Fibroblast of lung (primary cell): ENCODE measurements around the gene SLC22A5. TPM values are rescaled to one million over a fixed set of nuclear protein-coding genes. Genes with fewer than 3 reads are reported as not detected.

Experiments
- DNase-seq, 2 donors: peaks; one replicate each; pipeline versions ENCODE4 v3.0.0 to v3.0.0-alpha.2; 2010; ENCODE audit warnings: low read depth in 2 of 2
- H2AFZ ChIP-seq: 2 replicates; pipeline ENCODE4 v1.5.1; 2012; ENCODE audit warnings: low read length, control low read depth, inconsistent platforms
- H3K27ac ChIP-seq: 2 replicates; pipeline ENCODE4 v1.5.1; 2011; ENCODE audit warnings: low read length, control low read depth; ENCODE audit not compliant: insufficient read depth
- H3K27me3 ChIP-seq: 2 replicates; pipeline ENCODE4 v1.5.1; 2011; ENCODE audit warnings: mild to moderate bottlenecking, low read length; ENCODE audit not compliant: control insufficient read depth, insufficient read depth
- H3K36me3 ChIP-seq: 2 replicates; pipeline ENCODE4 v1.5.1; 2011; ENCODE audit warnings: low read length; ENCODE audit not compliant: control insufficient read depth, insufficient read depth
- H3K4me1 ChIP-seq: 2 replicates; pipeline ENCODE4 v1.5.1; 2011; ENCODE audit warnings: low read length; ENCODE audit not compliant: control insufficient read depth, insufficient read depth; ENCODE audit errors: extremely low read depth
- H3K4me2 ChIP-seq: 2 replicates; pipeline ENCODE4 v1.5.1; 2011; ENCODE audit warnings: low read length, control low read depth; ENCODE audit not compliant: insufficient read depth; ENCODE audit errors: extremely low read depth
- H3K4me3 ChIP-seq, 4 experiments: fragments of 200-600 bp in 1 of 4; sonication (generic) in 1 of 4; replicated peaks in 1 of 4; 2 replicates each; pipeline ENCODE4 v1.5.1; 2011 to 2016; ENCODE audit warnings: low read length in 4 of 4, low read depth in 3 of 4, mild to moderate bottlenecking in 3 of 4, control low read depth in 2 of 4, inconsistent platforms in 1 of 4, mixed read lengths in 1 of 4; ENCODE audit not compliant: insufficient read depth in 1 of 4; ENCODE audit errors: control extremely low read depth in 1 of 4
- H3K79me2 ChIP-seq: 2 replicates; pipeline ENCODE4 v1.5.1; 2012; ENCODE audit warnings: mild to moderate bottlenecking, low read length, inconsistent platforms; ENCODE audit not compliant: control insufficient read depth, insufficient read depth
- H3K9ac ChIP-seq: 2 replicates; pipeline ENCODE4 v1.5.1; 2011; ENCODE audit warnings: mild to moderate bottlenecking, low read length, control low read depth; ENCODE audit not compliant: insufficient read depth
- H3K9me3 ChIP-seq: 2 replicates; pipeline ENCODE4 v1.5.1; 2012; ENCODE audit warnings: low read depth, low read length; ENCODE audit not compliant: control insufficient read depth, insufficient read depth
- H4K20me1 ChIP-seq: 2 replicates; pipeline ENCODE4 v1.5.1; 2011; ENCODE audit warnings: low read length; ENCODE audit not compliant: control insufficient read depth, insufficient read depth; ENCODE audit errors: extremely low read depth
- EZH2 ChIP-seq: IDR thresholded peaks from 2 replicates; pipeline ENCODE4 v1.5.1; 2012; ENCODE audit warnings: low read length, control low read depth, mild to moderate bottlenecking; ENCODE audit errors: missing control alignments
- polyA plus RNA-seq, 2 donors: library from polyadenylated mRNA; depleted of rRNA in 1 of 2; stranded (reverse) in 1 of 2; unstranded in 1 of 2; fragments of >200 nt; gene quantifications; 2 replicates each; pipeline ENCODE4 v1.2.1, GENCODE V29; 2011 to 2012; ENCODE audit warnings: missing spikeins in 1 of 2
- total RNA-seq: library from RNA; depleted of rRNA; stranded (reverse); fragments of >200 nt; gene quantifications from 2 replicates; pipeline ENCODE4 v1.2.1, GENCODE V29; 2014
- TF ChIP-seq, protein P1 (sequence below), 2 donors: IDR thresholded peaks in 1 of 2; conservative IDR thresholded peaks in 1 of 2; 1 replicate in 1 of 2; 2 replicates in 1 of 2; pipeline ENCODE4 v1.5.1; 2011 to 2012; ENCODE audit warnings: low read length in 2 of 2, control low read depth in 1 of 2, inconsistent platforms in 1 of 2, low read depth in 1 of 2, mild to moderate bottlenecking in 1 of 2

The SLC22A5 gene
- total and polyA plus RNA-seq, 2 donors (not counting 1 experiment from before 2014, with no cell fraction given): 3.4 to 8.8 TPM

DNA sequence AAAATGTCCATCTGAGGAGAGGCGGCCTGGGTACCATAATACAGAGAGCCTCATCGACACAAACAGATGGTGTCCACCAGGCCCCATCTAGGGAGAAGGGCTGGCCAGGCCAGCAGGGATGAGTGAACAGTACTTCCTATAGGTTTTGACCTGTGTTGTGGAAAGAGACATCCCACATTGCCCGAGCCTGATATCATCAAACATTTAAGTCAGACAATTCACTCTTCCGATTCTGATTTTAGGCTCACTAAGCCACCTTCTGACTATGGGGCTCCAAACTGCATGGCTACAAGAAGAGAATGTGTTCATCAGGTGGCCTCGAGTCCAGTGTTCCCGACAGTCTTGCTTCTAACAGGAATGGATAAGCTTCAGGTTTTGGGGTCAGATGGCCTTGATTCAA, 38.9 kb downstream of the SLC22A5 start:
- Histone ChIP-seq H2AFZ (no peak overlapping the region), H3K79me2 (peaks cover 21% of the 10 kb centered on the region), H3K27me3 (no peaks in the 10 kb centered on the region), H3K4me2 (no peak overlapping the region), H3K4me1 (peaks cover 10% of the 10 kb centered on the region), H4K20me1 (no peaks in the 10 kb centered on the region), H3K4me3 (no peak overlapping the region), H3K27ac (no peak overlapping the region), H3K9me3 (no peaks in the 10 kb centered on the region), H3K9ac (no peak overlapping the region), H3K36me3 (no peaks in the 10 kb centered on the region)
- TF ChIP-seq EZH2: no peak
- TF ChIP-seq, protein P1, sequence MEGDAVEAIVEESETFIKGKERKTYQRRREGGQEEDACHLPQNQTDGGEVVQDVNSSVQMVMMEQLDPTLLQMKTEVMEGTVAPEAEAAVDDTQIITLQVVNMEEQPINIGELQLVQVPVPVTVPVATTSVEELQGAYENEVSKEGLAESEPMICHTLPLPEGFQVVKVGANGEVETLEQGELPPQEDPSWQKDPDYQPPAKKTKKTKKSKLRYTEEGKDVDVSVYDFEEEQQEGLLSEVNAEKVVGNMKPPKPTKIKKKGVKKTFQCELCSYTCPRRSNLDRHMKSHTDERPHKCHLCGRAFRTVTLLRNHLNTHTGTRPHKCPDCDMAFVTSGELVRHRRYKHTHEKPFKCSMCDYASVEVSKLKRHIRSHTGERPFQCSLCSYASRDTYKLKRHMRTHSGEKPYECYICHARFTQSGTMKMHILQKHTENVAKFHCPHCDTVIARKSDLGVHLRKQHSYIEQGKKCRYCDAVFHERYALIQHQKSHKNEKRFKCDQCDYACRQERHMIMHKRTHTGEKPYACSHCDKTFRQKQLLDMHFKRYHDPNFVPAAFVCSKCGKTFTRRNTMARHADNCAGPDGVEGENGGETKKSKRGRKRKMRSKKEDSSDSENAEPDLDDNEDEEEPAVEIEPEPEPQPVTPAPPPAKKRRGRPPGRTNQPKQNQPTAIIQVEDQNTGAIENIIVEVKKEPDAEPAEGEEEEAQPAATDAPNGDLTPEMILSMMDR (conservative IDR thresholded peaks at IDR 0.05 in 1 of 2, IDR thresholded peaks at IDR 0.05 in 1 of 2; ENCODE audit: low read depth in 1 of 2, low read length in 2 of 2): no peak
- no peak for DNase-seq

DNA sequence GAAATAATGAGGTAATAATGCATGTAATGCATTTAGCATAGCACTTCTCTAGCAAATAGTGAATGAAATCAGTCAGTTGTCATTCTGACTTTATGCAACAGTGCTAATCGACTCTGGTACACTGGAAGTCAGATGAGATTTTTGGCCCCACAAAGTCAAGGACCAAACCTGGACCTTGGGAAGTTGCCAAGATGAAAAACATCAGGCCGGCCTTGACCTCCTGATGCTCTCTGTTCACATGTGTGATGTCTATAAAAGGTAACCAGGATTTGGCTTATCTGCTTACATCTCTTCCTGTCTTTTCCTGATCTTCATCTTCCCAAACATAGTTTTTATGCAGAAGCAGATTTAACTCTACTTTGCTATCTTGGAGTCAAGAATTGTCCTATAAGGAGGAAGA, 39.5 kb downstream of the SLC22A5 start:
- no peak overlapping the region for H3K27ac ChIP-seq
- no peaks in the 10 kb centered on the region for H3K9me3 ChIP-seq
- no peak overlapping the region for H3K9ac ChIP-seq
- H3K36me3 ChIP-seq: no peaks in the 10 kb centered on the region
- no peak overlapping the region for H3K4me2 ChIP-seq
- H3K4me1 ChIP-seq: peaks cover 13% of the 10 kb centered on the region
- DNase-seq: no peak
- no peak overlapping the region for H3K4me3 ChIP-seq
- H3K79me2 ChIP-seq: peaks cover 25% of the 10 kb centered on the region
- no peak overlapping the region for H2AFZ ChIP-seq
- no peaks in the 10 kb centered on the region for H4K20me1 ChIP-seq
- TF ChIP-seq, protein P1 (conservative IDR thresholded peaks at IDR 0.05 in 1 of 2, IDR thresholded peaks at IDR 0.05 in 1 of 2; ENCODE audit: low read depth in 1 of 2, low read length in 2 of 2): no peak
- TF ChIP-seq EZH2: no peak
- H3K27me3 ChIP-seq: no peaks in the 10 kb centered on the region

DNA sequence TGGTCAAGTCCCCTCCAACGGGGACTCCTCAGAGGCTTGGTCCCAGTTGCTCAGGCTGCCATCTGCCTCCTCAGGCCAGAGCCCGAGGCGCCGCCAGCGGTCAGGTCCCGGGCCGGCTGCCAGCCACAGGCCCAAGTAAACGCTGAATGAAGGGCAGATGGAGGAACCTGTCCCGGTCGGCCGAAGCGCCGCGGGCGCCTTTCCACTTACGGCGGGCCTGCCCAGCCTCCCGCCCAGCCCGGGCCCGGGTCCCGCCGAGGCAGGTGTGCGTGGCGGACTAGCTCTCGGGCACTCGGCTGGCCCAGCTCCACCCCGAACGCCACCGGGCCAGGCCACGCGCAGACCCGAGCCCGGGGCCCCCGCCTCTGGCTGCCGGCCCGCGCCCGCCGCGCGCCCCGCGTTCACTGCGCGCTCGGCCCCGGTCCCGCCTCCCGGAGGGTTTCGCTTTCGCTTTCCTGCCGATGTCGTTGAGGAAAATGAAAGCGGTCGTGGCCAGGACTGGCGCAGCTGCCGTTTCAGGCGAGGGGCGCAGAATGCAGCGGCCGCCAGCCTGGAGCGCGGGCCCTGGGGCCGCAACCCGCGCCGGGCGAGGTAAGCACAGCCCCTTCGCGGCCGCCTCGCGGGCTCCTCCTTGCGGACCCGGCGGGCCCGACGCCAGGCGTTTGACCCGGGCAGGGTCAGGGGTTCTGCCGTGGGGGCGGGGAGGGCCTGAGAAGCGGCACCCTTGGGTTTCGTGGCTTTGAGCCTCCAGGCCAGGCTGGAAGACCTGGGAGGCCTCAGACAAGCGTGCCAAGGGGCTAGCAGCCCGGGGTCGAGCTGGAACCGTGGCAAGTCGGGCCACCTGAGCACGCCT, 41.2 kb downstream of the SLC22A5 start:
- peak overlapping the region; percentile 99 for H3K4me2 ChIP-seq
- H3K4me3 ChIP-seq: peak overlapping the region; percentile 67 to 88 (median 72)
- peaks cover 20% of the 10 kb centered on the region for H3K4me1 ChIP-seq
- H3K79me2 ChIP-seq: peaks cover 25% of the 10 kb centered on the region
- H3K27ac ChIP-seq: peak overlapping the region; percentile 83
- peak overlapping the region; percentile 93 for H3K9ac ChIP-seq
- H4K20me1 ChIP-seq: no peaks in the 10 kb centered on the region
- H3K36me3 ChIP-seq: no peaks in the 10 kb centered on the region
- no peaks in the 10 kb centered on the region for H3K9me3 ChIP-seq
- peak; percentile 81 to 83 for DNase-seq
- TF ChIP-seq, protein P1 (conservative IDR thresholded peaks at IDR 0.05 in 1 of 2, IDR thresholded peaks at IDR 0.05 in 1 of 2; ENCODE audit: low read depth in 1 of 2, low read length in 2 of 2): peak; percentile 42 to 47
- TF ChIP-seq EZH2: no peak
- peak overlapping the region; percentile 66 for H2AFZ ChIP-seq
- no peaks in the 10 kb centered on the region for H3K27me3 ChIP-seq
